ENCODE measurements around the gene BAIAP2L2.

- TF ChIP-seq, protein P1, sequence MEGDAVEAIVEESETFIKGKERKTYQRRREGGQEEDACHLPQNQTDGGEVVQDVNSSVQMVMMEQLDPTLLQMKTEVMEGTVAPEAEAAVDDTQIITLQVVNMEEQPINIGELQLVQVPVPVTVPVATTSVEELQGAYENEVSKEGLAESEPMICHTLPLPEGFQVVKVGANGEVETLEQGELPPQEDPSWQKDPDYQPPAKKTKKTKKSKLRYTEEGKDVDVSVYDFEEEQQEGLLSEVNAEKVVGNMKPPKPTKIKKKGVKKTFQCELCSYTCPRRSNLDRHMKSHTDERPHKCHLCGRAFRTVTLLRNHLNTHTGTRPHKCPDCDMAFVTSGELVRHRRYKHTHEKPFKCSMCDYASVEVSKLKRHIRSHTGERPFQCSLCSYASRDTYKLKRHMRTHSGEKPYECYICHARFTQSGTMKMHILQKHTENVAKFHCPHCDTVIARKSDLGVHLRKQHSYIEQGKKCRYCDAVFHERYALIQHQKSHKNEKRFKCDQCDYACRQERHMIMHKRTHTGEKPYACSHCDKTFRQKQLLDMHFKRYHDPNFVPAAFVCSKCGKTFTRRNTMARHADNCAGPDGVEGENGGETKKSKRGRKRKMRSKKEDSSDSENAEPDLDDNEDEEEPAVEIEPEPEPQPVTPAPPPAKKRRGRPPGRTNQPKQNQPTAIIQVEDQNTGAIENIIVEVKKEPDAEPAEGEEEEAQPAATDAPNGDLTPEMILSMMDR (conservative IDR thresholded peaks at IDR 0.05 in 1 of 2, IDR thresholded peaks at IDR 0.05 in 1 of 2; ENCODE audit: extremely low read depth in 1 of 2, insufficient read depth in 1 of 2, low read depth in 1 of 2, low read length in 2 of 2): no peak
- no peak for TF ChIP-seq EZH2 (IDR thresholded peaks at IDR 0.05; ENCODE audit: borderline replicate concordance, low read length)
Observed at GRCh38 chr22:38142606-38143005, 32.1 kb upstream of the BAIAP2L2 start.
